ENCODE measurements around the gene POFUT2. TPM values are rescaled to one million over a fixed set of nuclear protein-coding genes. Genes with fewer than 3 reads are reported as not detected.

Gene POFUT2
- total RNA-seq, 1 experiment from 2014 or later: 28.2 TPM

- no peak overlapping the region for H3K4me3 ChIP-seq (ENCODE audit: low read length)
- H4K20me1 ChIP-seq (ENCODE audit: low read length): no peaks in the 10 kb centered on the region
- peaks cover 7% of the 10 kb centered on the region; the same call in 1 of the 2 replicates for H3K36me3 ChIP-seq (ENCODE audit: low read depth, low read length)
- TF ChIP-seq CTCF (conservative IDR thresholded peaks at IDR 0.05; ENCODE audit: low read depth, low read length) (peak; percentile 52), EZH2phosphoT487 (IDR thresholded peaks at IDR 0.05; ENCODE audit: borderline replicate concordance, low read length) (no peak), EZH2 (IDR thresholded peaks at IDR 0.05; ENCODE audit: low read length, unreplicated experiment) (no peak)
- H3K79me2 ChIP-seq (ENCODE audit: low read length): peaks cover 26% of the 10 kb centered on the region
- ChIA-PET CTCF (interaction anchor here (0.6 to 2.3 kb wide), 7 partner anchors 19 to 266 kb away, joined by 4 to 16 read pairs (median 5); no protein-coding TSS in a partner anchor), POLR2A (ENCODE audit: unreplicated experiment) (no interaction called here)
- ATAC-seq (no peak), DNase-seq (peak; percentile 30)
- intact Hi-C loops (cut with micrococcal nuclease): no loop called here
- no peaks in the 10 kb centered on the region for H3K9me3 ChIP-seq (ENCODE audit: low read length)
- no TSS peak for BruUV-seq (replicated peaks)
- no peak overlapping the region for H3K27ac ChIP-seq (ENCODE audit: low read length)
- no peaks in the 10 kb centered on the region for H3K9me2 ChIP-seq (replicated peaks; ENCODE audit: low read length)
- H3K4me1 ChIP-seq (ENCODE audit: insufficient read depth, low read length): peaks cover 38% of the 10 kb centered on the region
- H3K9ac ChIP-seq (ENCODE audit: low read length): no peak overlapping the region
- H2AFZ ChIP-seq (ENCODE audit: low read length): no peak overlapping the region
- no peaks in the 10 kb centered on the region for H3K27me3 ChIP-seq (ENCODE audit: low read length)
- H3F3A ChIP-seq (ENCODE audit: low read length, unreplicated experiment): no peaks in the 10 kb centered on the region
- H3K4me2 ChIP-seq (ENCODE audit: low read length): no peak overlapping the region
Measured at GRCh38 chr21:45289655-45290515, 2.2 kb upstream of the POFUT2 start.

- H3F3A ChIP-seq (ENCODE audit: low read length, unreplicated experiment): no peaks in the 10 kb centered on the region
- 0 out of 2 replicates have a peak overlapping the region, but pooled peaks have one; percentile 53 for H2AFZ ChIP-seq (ENCODE audit: low read length)
- H4K20me1 ChIP-seq (ENCODE audit: low read length): no peaks in the 10 kb centered on the region
- H3K27me3 ChIP-seq (ENCODE audit: low read length): no peaks in the 10 kb centered on the region
- no TSS peak for BruUV-seq (replicated peaks)
- H3K4me2 ChIP-seq (ENCODE audit: low read length): peak overlapping the region; percentile 98
- CTCF ChIA-PET: interaction anchor here (0.6 to 2.3 kb wide), 6 partner anchors 149 to 267 kb away, joined by 4 to 16 read pairs (median 6); no protein-coding TSS in a partner anchor
- peak overlapping the region; percentile 92; the same call in 1 of the 2 replicates for H3K4me3 ChIP-seq (ENCODE audit: low read length)
- H3K4me1 ChIP-seq (ENCODE audit: insufficient read depth, low read length): peaks cover 30% of the 10 kb centered on the region
- H3K9ac ChIP-seq (ENCODE audit: low read length): peak overlapping the region; percentile 76; the same call in 1 of the 2 replicates
- H3K27ac ChIP-seq (ENCODE audit: low read length): no peak overlapping the region
- no peak for TF ChIP-seq EZH2phosphoT487 (IDR thresholded peaks at IDR 0.05; ENCODE audit: borderline replicate concordance, low read length)
- TF ChIP-seq EZH2 (IDR thresholded peaks at IDR 0.05; ENCODE audit: low read length, unreplicated experiment): no peak
- TF ChIP-seq CTCF (conservative IDR thresholded peaks at IDR 0.05; ENCODE audit: low read depth, low read length): no peak
- no peak for ATAC-seq
- H3K79me2 ChIP-seq (ENCODE audit: low read length): peaks cover 26% of the 10 kb centered on the region
- POLR2A ChIA-PET (ENCODE audit: unreplicated experiment): no interaction called here
- H3K36me3 ChIP-seq (ENCODE audit: low read depth, low read length): peaks cover 15% of the 10 kb centered on the region
- DNase-seq: no peak
- intact Hi-C loops (cut with micrococcal nuclease): no loop called here
- H3K9me3 ChIP-seq (ENCODE audit: low read length): no peaks in the 10 kb centered on the region
- H3K9me2 ChIP-seq (replicated peaks; ENCODE audit: low read length): no peaks in the 10 kb centered on the region
Measured at GRCh38 chr21:45289134-45289533, 1.4 kb upstream of the POFUT2 start.

Measured in PC-3 (cell line).